Measurements from ENCODE around the gene SLC45A3. TPM values are rescaled to one million over a fixed set of nuclear protein-coding genes. Genes with fewer than 3 reads are reported as not detected.

Gene SLC45A3
- total RNA-seq, 1 experiment from 2014 or later: 12.3 TPM

- no peak for TF ChIP-seq SIN3A (IDR thresholded peaks at IDR 0.05; ENCODE audit: low read depth)
- TF ChIP-seq EZH2phosphoT487 (IDR thresholded peaks at IDR 0.05; ENCODE audit: borderline replicate concordance): no peak
- no peak for TF ChIP-seq ZBTB33 (IDR thresholded peaks at IDR 0.05; ENCODE audit: extremely low read depth, insufficient replicate concordance, low read length)
- peak; percentile 85; the same call in 1 of the 2 replicates for TF ChIP-seq FOSL1 (IDR thresholded peaks at IDR 0.05; ENCODE audit: low read depth)
- no peak for TF ChIP-seq REST (IDR thresholded peaks at IDR 0.05; ENCODE audit: low read depth)
- TF ChIP-seq JUND (IDR thresholded peaks at IDR 0.05): peak; percentile 84
Observed at GRCh38 chr1:205664399-205665017, 15.8 kb downstream of the SLC45A3 start (continued).

GRCh38 chr1:205663286-205663936, 16.9 kb downstream of the SLC45A3 start:
- CTCF ChIA-PET: interaction anchor here (0.6 to 2.5 kb wide), 3 partner anchors 48 to 314 kb away, joined by 3 to 9 read pairs (median 5); no protein-coding TSS in a partner anchor
- H3K27ac ChIP-seq (ENCODE audit: low read depth, low read length): peak overlapping the region; percentile 4; the same call in 1 of the 2 replicates
- TF ChIP-seq EGR1 (IDR thresholded peaks at IDR 0.05; ENCODE audit: low read depth) (no peak), CTCF (IDR thresholded peaks at IDR 0.05 in 2 of 3, conservative IDR thresholded peaks at IDR 0.05 in 1 of 3; ENCODE audit: borderline replicate concordance in 1 of 3, insufficient read depth in 1 of 3, low read depth in 2 of 3, low read length in 2 of 3) (no peak), POLR2AphosphoS5 (IDR thresholded peaks at IDR 0.05; ENCODE audit: low read depth, low read length) (no peak), REST (IDR thresholded peaks at IDR 0.05; ENCODE audit: low read depth) (no peak), SIN3A (IDR thresholded peaks at IDR 0.05; ENCODE audit: low read depth) (no peak), RAD21 (IDR thresholded peaks at IDR 0.05; ENCODE audit: low read depth) (no peak), JUND (IDR thresholded peaks at IDR 0.05) (no peak)

More at GRCh38 chr1:205663286-205663936, 16.9 kb downstream of the SLC45A3 start:
- Histone ChIP-seq H2AFZ (ENCODE audit: low read depth, low read length, poor library complexity, severe bottlenecking) (no peak overlapping the region), H3K9me2 (ENCODE audit: insufficient read depth) (no peaks in the 10 kb centered on the region), H3K79me2 (ENCODE audit: insufficient read depth, low read length) (no peaks in the 10 kb centered on the region; the same call in 1 of the 2 replicates), H3K4me1 (ENCODE audit: control insufficient read depth in 1 of 2, insufficient read depth in 2 of 2, low read length in 2 of 2) (peaks cover 29 to 45% of the 10 kb centered on the region in 2 experiments), H3K27me3 (ENCODE audit: insufficient read depth, low read length) (no peaks in the 10 kb centered on the region), H4K20me1 (ENCODE audit: insufficient read depth) (no peaks in the 10 kb centered on the region), H3K4me2 (ENCODE audit: low read length) (peak overlapping the region; percentile 81; the same call in 1 of the 2 replicates), H3K4me3 (replicated peaks in 1 of 2; ENCODE audit: low read depth in 1 of 2, low read length in 2 of 2) (no peak overlapping the region), H3K9ac (ENCODE audit: low read length) (peak overlapping the region; percentile 52), H3K9me3 (ENCODE audit: control insufficient read depth in 1 of 2, insufficient read depth in 1 of 2, low read depth in 1 of 2, low read length in 2 of 2) (no peaks in the 10 kb centered on the region), H3K36me3 (ENCODE audit: control insufficient read depth in 1 of 2, insufficient read depth in 2 of 2, low read length in 2 of 2) (no peaks in the 10 kb centered on the region)
- DNase-seq (ENCODE audit: low read depth, low spot score): no peak
- POLR2A ChIA-PET: no interaction called here
- BruUV-seq (replicated peaks): no TSS peak
- intact Hi-C loops (cut with micrococcal nuclease): no loop called here
- ATAC-seq: no peak
- RAD21 ChIA-PET (ENCODE audit: low non-redundant PET in 1 of 2, low total read pairs in 2 of 2, uncharacterized antibody in 2 of 2, unreplicated experiment in 2 of 2): no interaction called here
